CD14-positive monocyte (primary cell): Measurements from ENCODE around the gene MYO1A. TPM values are rescaled to one million over a fixed set of nuclear protein-coding genes. Genes with fewer than 3 reads are reported as not detected.

Source experiments
- DNase-seq, 3 donors: peaks; one replicate each; pipeline ENCODE4 v3.0.0-alpha.2; 2011 to 2022
- H2AFZ ChIP-seq: 2 replicates; pipeline ENCODE4 v1.6.0; 2012; ENCODE audit warnings: mild to moderate bottlenecking, low read depth, low read length, inconsistent platforms; ENCODE audit not compliant: insufficient read depth, poor library complexity, severe bottlenecking
- H3K27ac ChIP-seq, 2 donors: 1 replicate in 1 of 2; 2 replicates in 1 of 2; pipeline ENCODE4 v1.5.1; 2012 to 2013; ENCODE audit warnings: low read length in 2 of 2, control low read depth in 1 of 2, inconsistent platforms in 1 of 2, low read depth in 1 of 2, mild to moderate bottlenecking in 1 of 2
- H3K27me3 ChIP-seq, 2 donors: one replicate each; pipeline versions ENCODE4 v1.6.0 to v1.6.1; 2011 to 2013; ENCODE audit warnings: low read length in 2 of 2; ENCODE audit not compliant: control insufficient read depth in 2 of 2, insufficient read depth in 2 of 2
- H3K36me3 ChIP-seq, 2 donors: replicated peaks in 1 of 2; 1 replicate in 1 of 2; 2 replicates in 1 of 2; pipeline versions ENCODE4 v1.5.1 to v1.6.1; 2012 to 2013; ENCODE audit warnings: low read length in 2 of 2, control low read depth in 1 of 2, inconsistent platforms in 1 of 2, mild to moderate bottlenecking in 1 of 2; ENCODE audit not compliant: insufficient read depth in 2 of 2, control insufficient read depth in 1 of 2
- H3K4me1 ChIP-seq, 2 donors: 1 replicate in 1 of 2; 2 replicates in 1 of 2; pipeline versions ENCODE4 v1.5.1 to v1.6.1; 2012 to 2013; ENCODE audit warnings: low read length in 2 of 2, control low read depth in 1 of 2, inconsistent platforms in 1 of 2, mild to moderate bottlenecking in 1 of 2, moderate library complexity in 1 of 2; ENCODE audit not compliant: insufficient read depth in 2 of 2, control insufficient read depth in 1 of 2
- H3K4me2 ChIP-seq: replicated peaks from 2 replicates; pipeline ENCODE3; 2012; ENCODE audit warnings: low read length, moderate library complexity, mild to moderate bottlenecking; ENCODE audit not compliant: poor library complexity, severe bottlenecking; ENCODE audit errors: extremely low read depth
- H3K4me3 ChIP-seq, 3 experiments: fragments of 200-600 bp in 1 of 3; sonication (generic) in 1 of 3; replicated peaks in 1 of 3; 1 replicate in 2 of 3; 2 replicates in 1 of 3; pipeline ENCODE4 v1.5.1; 2011 to 2013; ENCODE audit warnings: low read length in 3 of 3, mild to moderate bottlenecking in 3 of 3, control low read depth in 2 of 3, low read depth in 2 of 3, inconsistent platforms in 1 of 3, moderate library complexity in 1 of 3
- H3K79me2 ChIP-seq: 2 replicates; pipeline ENCODE4 v1.6.0; 2012; ENCODE audit warnings: mild to moderate bottlenecking, control low read depth, inconsistent platforms, low read length, moderate library complexity; ENCODE audit not compliant: insufficient read depth
- H3K9ac ChIP-seq: 2 replicates; pipeline ENCODE4 v1.6.0; 2017; ENCODE audit warnings: low read length, mild to moderate bottlenecking; ENCODE audit not compliant: insufficient read depth, poor library complexity, severe bottlenecking
- H3K9me3 ChIP-seq, 2 donors: replicated peaks in 1 of 2; 1 replicate in 1 of 2; 2 replicates in 1 of 2; pipeline versions ENCODE4 v1.5.1 to v1.6.1; 2012 to 2013; ENCODE audit warnings: low read length in 2 of 2, control low read depth in 1 of 2; ENCODE audit not compliant: control insufficient read depth in 1 of 2, insufficient read depth in 1 of 2
- H4K20me1 ChIP-seq: 2 replicates; pipeline ENCODE4 v1.6.0; 2012; ENCODE audit warnings: mild to moderate bottlenecking, low read length, control low read depth, moderate library complexity; ENCODE audit not compliant: insufficient read depth
- H3K27ac Mint-ChIP-seq, 7 donors: one replicate each; pipeline ENCODE4 v1.8.0; 2020; ENCODE audit warnings: mild to moderate bottlenecking in 7 of 7, mixed read lengths in 7 of 7, moderate library complexity in 6 of 7, inconsistent platforms in 2 of 7
- H3K27me3 Mint-ChIP-seq, 3 donors: one replicate each; pipeline ENCODE4 v1.8.0; 2021 to 2022; ENCODE audit warnings: low read depth in 3 of 3, mild to moderate bottlenecking in 3 of 3, mixed read lengths in 3 of 3, moderate library complexity in 3 of 3, inconsistent platforms in 1 of 3
- H3K36me3 Mint-ChIP-seq, 2 donors: one replicate each; pipeline ENCODE4 v1.8.0; 2020; ENCODE audit warnings: mixed read lengths in 2 of 2, inconsistent platforms in 1 of 2, mild to moderate bottlenecking in 1 of 2
- H3K4me1 Mint-ChIP-seq: one replicate; pipeline ENCODE4 v1.8.0; 2020; ENCODE audit warnings: mild to moderate bottlenecking, mixed read lengths
- H3K4me3 Mint-ChIP-seq, 2 donors: one replicate each; pipeline ENCODE4 v1.8.0; 2020; ENCODE audit warnings: mild to moderate bottlenecking in 2 of 2, mixed read lengths in 2 of 2, moderate library complexity in 1 of 2
- H3K9me3 Mint-ChIP-seq, 7 donors: one replicate each; pipeline ENCODE4 v1.8.0; 2020 to 2022; ENCODE audit warnings: mixed read lengths in 7 of 7, mild to moderate bottlenecking in 6 of 7, moderate library complexity in 6 of 7, inconsistent platforms in 2 of 7
- CTCF ChIP-seq: fragments of 200-600 bp; IDR thresholded peaks from one replicate; pipeline ENCODE4 v1.8.0; 2022; ENCODE audit warnings: antibody characterized with exemption, mild to moderate bottlenecking
- WGBS: methylation state at CpG from one replicate; pipeline ENCODE4 v1.1.5; 2013; ENCODE audit warnings: missing lambda C conversion rate; ENCODE audit not compliant: insufficient coverage; 5-methylcytosine and 5-hydroxymethylcytosine counted together
- intact Hi-C, 2 donors: fragments of 100-400 bp; cut with micrococcal nuclease; formaldehyde crosslinking; loops; one replicate each; pipeline versions ENCODE4 v1.15.0 to v1.15.1; 2023
- polyA plus RNA-seq, 3 donors: library from polyadenylated mRNA; depleted of rRNA in 1 of 3; unstranded in 2 of 3; stranded (reverse) in 1 of 3; fragments of 300-500 nt in 2 of 3; fragments of >200 nt in 1 of 3; fragmentation: Illumina TruSeq in 2 of 3; gene quantifications; 1 replicate in 2 of 3; 2 replicates in 1 of 3; pipeline ENCODE4 v1.2.3, GENCODE V29; 2012 to 2021

The MYO1A gene
- polyA plus RNA-seq, 3 donors: 0.22 to 1.7 (median 1.3) TPM

DNA sequence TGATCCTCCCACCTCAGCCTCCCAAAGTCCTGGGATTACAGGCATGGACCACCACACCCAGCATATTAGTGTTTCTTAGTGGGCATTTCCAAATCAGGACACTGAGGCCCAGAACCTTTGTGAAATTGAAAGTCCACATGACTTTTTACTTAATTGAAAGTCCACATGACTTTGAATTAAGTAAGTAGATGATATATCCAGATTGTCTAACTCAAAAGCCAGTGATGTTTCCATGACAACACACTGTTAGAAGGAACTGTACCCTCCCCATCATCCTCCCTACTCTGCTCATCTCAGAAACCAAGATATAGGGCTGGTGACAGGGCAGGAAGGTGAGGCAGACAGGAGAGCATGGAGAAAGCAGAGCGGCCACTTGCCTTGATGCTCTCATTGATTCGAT lies 7.2 kb downstream of the MYO1A start:
- Histone ChIP-seq H3K4me3 (no peak overlapping the region), H3K79me2 (no peaks in the 10 kb centered on the region), H3K4me1 (peaks cover 33 to 35% of the 10 kb centered on the region in 2 donors), H3K9ac (no peak overlapping the region), H3K9me3 (no peaks in the 10 kb centered on the region), H4K20me1 (no peaks in the 10 kb centered on the region), H3K36me3 (no peaks in the 10 kb centered on the region), H3K4me2 (no peak overlapping the region), H2AFZ (no peak overlapping the region), H3K27me3 (no peaks in the 10 kb centered on the region), H3K27ac (no peak overlapping the region)
- Mint-ChIP-seq H3K27me3 (peaks cover 7 to 11% (median 11%) of the 10 kb centered on the region in 3 donors), H3K9me3 (no peaks in the 10 kb centered on the region), H3K27ac (no peak overlapping the region), H3K4me3 (no peak overlapping the region), H3K36me3 (peaks cover 0 to 3% of the 10 kb centered on the region in 2 donors), H3K4me1 (peaks cover 36% of the 10 kb centered on the region)
- DNase-seq: no peak
- no peak for TF ChIP-seq CTCF
- intact Hi-C loops: no loop called here
- 100% methylated on average over 2 of the region's 2 CpGs for WGBS

DNA sequence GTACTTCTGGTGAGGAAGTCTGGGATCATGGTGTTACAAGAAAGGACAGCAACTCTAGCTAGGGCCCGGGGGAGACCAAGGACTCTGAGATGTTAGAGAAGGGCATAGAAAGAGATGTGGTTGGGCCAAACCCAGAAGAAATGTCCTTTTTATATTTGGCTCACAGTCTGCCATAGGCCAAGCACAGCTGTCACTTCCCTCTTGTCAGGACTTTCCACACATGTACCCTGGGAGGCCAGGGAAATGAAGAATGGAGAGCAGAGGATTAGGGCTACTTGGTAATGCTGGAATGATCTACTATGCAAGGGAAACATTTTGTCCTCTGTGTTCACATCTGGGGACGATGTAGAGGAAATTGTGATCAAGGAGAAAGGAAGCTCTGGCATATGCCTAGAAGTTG lies 9.2 kb downstream of the MYO1A start:
- peaks cover 16% of the 10 kb centered on the region for H3K4me1 Mint-ChIP-seq
- WGBS: no CpG with 5 or more reads among the region's 2 CpGs
- Histone ChIP-seq H3K27me3 (no peaks in the 10 kb centered on the region), H4K20me1 (no peaks in the 10 kb centered on the region), H3K36me3 (no peaks in the 10 kb centered on the region), H3K27ac (no peak overlapping the region), H2AFZ (no peak overlapping the region), H3K4me2 (no peak overlapping the region), H3K79me2 (no peaks in the 10 kb centered on the region), H3K4me1 (peaks cover 13 to 16% of the 10 kb centered on the region in 2 donors), H3K9ac (no peak overlapping the region), H3K9me3 (no peaks in the 10 kb centered on the region), H3K4me3 (no peak overlapping the region)
- H3K27ac Mint-ChIP-seq: peak overlapping the region in 3 of 7 donors; percentile 20 to 58 (median 46)
- peaks cover 7 to 11% (median 9%) of the 10 kb centered on the region in 3 donors for H3K27me3 Mint-ChIP-seq
- H3K9me3 Mint-ChIP-seq: no peaks in the 10 kb centered on the region
- no peak for TF ChIP-seq CTCF
- intact Hi-C loops: no loop called here
- no peak for DNase-seq
- H3K36me3 Mint-ChIP-seq: peaks cover 0 to 3% of the 10 kb centered on the region in 2 donors
- H3K4me3 Mint-ChIP-seq: no peak overlapping the region
